NCI-H187 treated with DMSO at 0.1 percent for 48 hours (cell line): ENCODE results near the gene NFU1.
"Not testable (repeated sequence)": the region's sequence is repeated elsewhere in the genome, so short reads cannot be mapped to it uniquely, and the experiment has no call there.

Experiments
- DNase-seq: peaks from one replicate; lab custom pipeline; 2025; lab: John Stamatoyannopoulos, UW

Gene NFU1

GRCh38 chr2:69450735-69451416, 13.6 kb upstream of the NFU1 start:
- DNase-seq = no peak

GRCh38 chr2:69449906-69450305, 12.7 kb upstream of the NFU1 start:
- no peak for DNase-seq

GRCh38 chr2:69443673-69444072, 6.4 kb upstream of the NFU1 start:
- not testable (repeated sequence) for DNase-seq

- DNase-seq = not testable (repeated sequence)
Observed at GRCh38 chr2:69439499-69439898, 2.3 kb upstream of the NFU1 start.

- DNase-seq = no peak
Observed at GRCh38 chr2:69438580-69438979, 1.3 kb upstream of the NFU1 start.

GRCh38 chr2:69437751-69438154, 518 bp upstream of the NFU1 start:
- no peak for DNase-seq

- DNase-seq = no peak
Observed at GRCh38 chr2:69436596-69436937, 668 bp downstream of the NFU1 start.

- DNase-seq = no peak
Observed at GRCh38 chr2:69434753-69435152, 2.5 kb downstream of the NFU1 start.

- no peak for DNase-seq
Observed at GRCh38 chr2:69429491-69430183, 7.6 kb downstream of the NFU1 start.

- DNase-seq = no peak
Observed at GRCh38 chr2:69428981-69429380, 8.3 kb downstream of the NFU1 start.

GRCh38 chr2:69424419-69424818, 12.8 kb downstream of the NFU1 start:
- no peak for DNase-seq

GRCh38 chr2:69422198-69422597, 15.0 kb downstream of the NFU1 start:
- DNase-seq = no peak

GRCh38 chr2:69419111-69419510, 18.1 kb downstream of the NFU1 start:
- DNase-seq = not testable (repeated sequence)

GRCh38 chr2:69416147-69416546, 21.1 kb downstream of the NFU1 start:
- DNase-seq = no peak

GRCh38 chr2:69411120-69411519, 26.1 kb downstream of the NFU1 start:
- DNase-seq = no peak

GRCh38 chr2:69405306-69405705, 31.9 kb downstream of the NFU1 start:
- DNase-seq = no peak

GRCh38 chr2:69400121-69400520, 37.1 kb downstream of the NFU1 start:
- DNase-seq = no peak

- DNase-seq = no peak
Observed at GRCh38 chr2:69397234-69397633, 40.0 kb downstream of the NFU1 start.

GRCh38 chr2:69395866-69396265, 41.4 kb downstream of the NFU1 start:
- no peak for DNase-seq

GRCh38 chr2:69393963-69394362, 43.3 kb downstream of the NFU1 start:
- DNase-seq = no peak

- no peak for DNase-seq
Observed at GRCh38 chr2:69390471-69390870, 46.8 kb downstream of the NFU1 start.

GRCh38 chr2:69390001-69390400, 47.2 kb downstream of the NFU1 start:
- no peak for DNase-seq

GRCh38 chr2:69389271-69389670, 48.0 kb downstream of the NFU1 start:
- DNase-seq = no peak
